Parathyroid adenoma (tissue), 2 donors: Measurements from ENCODE around the gene KIF26A.

Source experiments
- H2AFZ ChIP-seq: fragments of 300-600 bp; sonication (generic); one replicate; pipeline ENCODE4 v1.7.0; 2017; ENCODE audit warnings: antibody characterized with exemption, mild to moderate bottlenecking
- H3K27ac ChIP-seq: fragments of 300-600 bp; sonication (generic); one replicate; pipeline ENCODE4 v1.7.0; 2017
- H3K27me3 ChIP-seq: fragments of 300-600 bp; sonication (generic); one replicate; pipeline ENCODE4 v1.7.0; 2017; ENCODE audit warnings: low read length; ENCODE audit not compliant: control insufficient read depth, insufficient read depth
- H3K36me3 ChIP-seq: fragments of 300-600 bp; sonication (generic); one replicate; pipeline ENCODE4 v1.7.0; 2017; ENCODE audit warnings: low read length; ENCODE audit not compliant: control insufficient read depth, insufficient read depth
- H3K4me1 ChIP-seq: fragments of 300-600 bp; sonication (generic); one replicate; pipeline ENCODE4 v1.7.0; 2017; ENCODE audit warnings: control low read depth
- H3K4me2 ChIP-seq: fragments of 300-600 bp; sonication (generic); one replicate; pipeline ENCODE4 v1.7.0; 2017; ENCODE audit warnings: low read length
- H3K4me3 ChIP-seq: fragments of 300-600 bp; sonication (generic); one replicate; pipeline ENCODE4 v1.7.0; 2017; ENCODE audit warnings: low read depth, low read length
- H3K79me2 ChIP-seq: fragments of 300-600 bp; sonication (generic); one replicate; pipeline ENCODE4 v1.7.0; 2017; ENCODE audit warnings: control low read depth
- H3K9ac ChIP-seq: fragments of 300-600 bp; sonication (generic); one replicate; pipeline ENCODE4 v1.7.0; 2017; ENCODE audit warnings: mild to moderate bottlenecking
- H3K9me3 ChIP-seq: fragments of 300-600 bp; sonication (generic); one replicate; pipeline ENCODE4 v1.7.0; 2017; ENCODE audit warnings: low read length; ENCODE audit not compliant: control insufficient read depth
- CTCF ChIP-seq: fragments of 300-600 bp; sonication (generic); IDR thresholded peaks from one replicate; pipeline ENCODE4 v1.7.0; 2017; ENCODE audit warnings: antibody characterized with exemption, mild to moderate bottlenecking
- donor health status: primary hyperparathyroidism.

The KIF26A gene

GRCh38 chr14:104162495-104162894, 24.1 kb downstream of the KIF26A start:
- no peak overlapping the region for H3K27ac ChIP-seq
- H2AFZ ChIP-seq = no peak overlapping the region
- H3K27me3 ChIP-seq = no peaks in the 10 kb centered on the region
- H3K9me3 ChIP-seq = no peaks in the 10 kb centered on the region
- H3K36me3 ChIP-seq = no peaks in the 10 kb centered on the region
- H3K79me2 ChIP-seq = no peaks in the 10 kb centered on the region
- H3K4me2 ChIP-seq = no peak overlapping the region
- H3K4me3 ChIP-seq = no peak overlapping the region
- no peak for TF ChIP-seq CTCF
- H3K4me1 ChIP-seq = no peaks in the 10 kb centered on the region
- no peak overlapping the region for H3K9ac ChIP-seq

- no peak overlapping the region for H3K27ac ChIP-seq
- no peaks in the 10 kb centered on the region for H3K79me2 ChIP-seq
- H3K9me3 ChIP-seq = no peaks in the 10 kb centered on the region
- H3K4me3 ChIP-seq = no peak overlapping the region
- no peak overlapping the region for H2AFZ ChIP-seq
- H3K4me1 ChIP-seq = no peaks in the 10 kb centered on the region
- H3K27me3 ChIP-seq = no peaks in the 10 kb centered on the region
- H3K36me3 ChIP-seq = no peaks in the 10 kb centered on the region
- H3K4me2 ChIP-seq = no peak overlapping the region
- TF ChIP-seq CTCF = no peak
- no peak overlapping the region for H3K9ac ChIP-seq
These were observed 25.2 kb downstream of the KIF26A start for GRCh38 chr14:104163541-104163940.

DNA sequence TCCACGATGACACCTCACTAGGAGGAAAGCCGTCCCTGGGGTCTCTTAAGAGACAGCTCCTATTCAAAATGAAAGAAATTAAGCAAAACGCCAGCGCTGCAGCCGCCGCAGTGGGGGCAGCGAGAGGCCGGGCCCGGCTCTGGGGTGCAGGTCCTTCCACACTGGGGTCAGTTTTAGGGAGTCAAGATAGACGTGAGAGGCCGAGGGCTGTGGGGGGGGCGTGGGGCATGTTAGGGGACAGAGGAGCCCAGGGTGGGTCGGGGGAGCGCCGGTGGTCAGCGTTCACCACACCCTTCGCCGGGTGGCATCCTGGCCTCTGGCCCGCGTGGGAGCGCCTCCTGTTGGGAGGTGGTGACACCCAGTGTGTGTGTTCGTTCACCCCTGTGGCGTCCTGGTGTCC, 25.7 kb downstream of the KIF26A start:
- no peak overlapping the region for H3K9ac ChIP-seq
- no peaks in the 10 kb centered on the region for H3K36me3 ChIP-seq
- H3K9me3 ChIP-seq = no peaks in the 10 kb centered on the region
- no peaks in the 10 kb centered on the region for H3K79me2 ChIP-seq
- H3K4me3 ChIP-seq = no peak overlapping the region
- H3K27me3 ChIP-seq = no peaks in the 10 kb centered on the region
- H2AFZ ChIP-seq = no peak overlapping the region
- H3K27ac ChIP-seq = no peak overlapping the region
- TF ChIP-seq CTCF = no peak
- H3K4me1 ChIP-seq = no peaks in the 10 kb centered on the region
- no peak overlapping the region for H3K4me2 ChIP-seq

- Histone ChIP-seq H3K27me3 (no peaks in the 10 kb centered on the region), H3K4me3 (no peak overlapping the region), H3K4me2 (no peak overlapping the region), H3K79me2 (no peaks in the 10 kb centered on the region), H3K9me3 (no peaks in the 10 kb centered on the region), H2AFZ (no peak overlapping the region), H3K9ac (no peak overlapping the region), H3K4me1 (no peaks in the 10 kb centered on the region), H3K27ac (no peak overlapping the region), H3K36me3 (no peaks in the 10 kb centered on the region)
- no peak for TF ChIP-seq CTCF
These were observed 26.1 kb downstream of the KIF26A start for GRCh38 chr14:104164512-104164911.

DNA sequence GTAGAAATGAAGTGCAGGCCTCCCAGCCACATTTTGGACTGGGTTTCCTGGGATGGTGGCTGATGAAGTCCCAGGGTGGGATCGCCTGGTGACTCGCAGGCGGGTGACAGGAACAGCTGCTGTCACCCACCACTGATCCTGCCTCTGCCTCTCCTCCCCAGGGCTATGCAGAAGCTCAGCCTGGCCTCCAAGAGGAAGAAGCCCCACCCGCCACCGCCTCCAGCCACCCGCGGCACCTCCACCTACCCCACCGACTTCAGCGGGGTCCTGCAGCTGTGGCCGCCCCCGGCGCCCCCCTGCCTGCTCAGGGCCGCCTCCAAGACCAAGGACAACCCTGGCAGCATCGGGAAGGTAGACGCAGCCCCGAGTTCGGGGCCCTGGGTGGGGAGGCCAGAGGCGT, 28.3 kb downstream of the KIF26A start:
- H3K27me3 ChIP-seq = no peaks in the 10 kb centered on the region
- H3K4me1 ChIP-seq = peaks cover under 1% of the 10 kb centered on the region
- no peak overlapping the region for H3K4me3 ChIP-seq
- H2AFZ ChIP-seq = no peak overlapping the region
- no peaks in the 10 kb centered on the region for H3K9me3 ChIP-seq
- no peak for TF ChIP-seq CTCF
- H3K27ac ChIP-seq = no peak overlapping the region
- no peak overlapping the region for H3K4me2 ChIP-seq
- H3K79me2 ChIP-seq = no peaks in the 10 kb centered on the region
- no peak overlapping the region for H3K9ac ChIP-seq
- no peaks in the 10 kb centered on the region for H3K36me3 ChIP-seq
